ENCODE measurements around the gene DISC1.

- TF ChIP-seq CTCF (IDR thresholded peaks at IDR 0.05; ENCODE audit: insufficient read depth, low read length) (no peak), POLR2AphosphoS5 (IDR thresholded peaks at IDR 0.05; ENCODE audit: low read depth) (no peak), REST (IDR thresholded peaks at IDR 0.05; ENCODE audit: insufficient replicate concordance, low read depth) (no peak), GABPA (IDR thresholded peaks at IDR 0.05; ENCODE audit: low read depth) (no peak), SPI1 (IDR thresholded peaks at IDR 0.05; ENCODE audit: borderline replicate concordance, low read depth) (no peak)
Observed at GRCh38 chr1:231919239-231919885, 292.8 kb downstream of the DISC1 start.

Measured in HL-60 (cell line).